Kidney (tissue), 14 donors: ENCODE data around the gene AP4M1. TPM values are rescaled to one million over a fixed set of nuclear protein-coding genes. Genes with fewer than 3 reads are reported as not detected.
A peak's percentile ranks its signal among the peaks of the same experiment; 100 is the strongest.
"Not testable (repeated sequence)": the region's sequence is repeated elsewhere in the genome, so short reads cannot be mapped to it uniquely, and the experiment has no call there.

Experiments used
- DNase-seq, 5 donors: peaks; one replicate each; pipeline ENCODE4 v3.0.0-alpha.2; 2013 to 2020
- FAIRE-seq: peaks from 2 replicates; lab custom pipeline; 2012; peaks lifted over from hg19 to GRCh38; lab: Jason Lieb, UNC
- H3K27ac ChIP-seq, 2 donors: one replicate each; pipeline ENCODE4 v1.7.0; 2013; ENCODE audit warnings: low read depth in 2 of 2, low read length in 2 of 2, inconsistent platforms in 1 of 2
- H3K27me3 ChIP-seq: one replicate; pipeline ENCODE4 v1.7.1; 2013; ENCODE audit warnings: low read length, inconsistent platforms; ENCODE audit not compliant: control insufficient read depth, insufficient read depth
- H3K36me3 ChIP-seq, 3 donors: one replicate each; pipeline versions ENCODE4 v1.7.0 to v1.7.1; 2013; ENCODE audit warnings: low read length in 3 of 3, control low read depth in 1 of 3, inconsistent platforms in 1 of 3; ENCODE audit not compliant: insufficient read depth in 3 of 3, control insufficient read depth in 2 of 3
- H3K4me1 ChIP-seq, 3 donors: one replicate each; pipeline versions ENCODE4 v1.7.0 to v1.7.1; 2013; ENCODE audit warnings: low read length in 3 of 3, inconsistent platforms in 1 of 3, low read depth in 1 of 3; ENCODE audit not compliant: control insufficient read depth in 2 of 3, insufficient read depth in 2 of 3
- H3K4me3 ChIP-seq, 3 donors: one replicate each; pipeline versions ENCODE4 v1.7.0 to v1.8.1; 2013; ENCODE audit warnings: low read length in 3 of 3, control low read depth in 1 of 3, inconsistent platforms in 1 of 3
- H3K9ac ChIP-seq, 3 donors: one replicate each; pipeline versions ENCODE4 v1.7.0 to v1.7.1; 2013; ENCODE audit warnings: low read length in 3 of 3, control low read depth in 1 of 3, inconsistent platforms in 1 of 3
- H3K9me3 ChIP-seq, 3 donors: one replicate each; pipeline versions ENCODE4 v1.7.0 to v1.7.1; 2013; ENCODE audit warnings: low read length in 3 of 3, control low read depth in 1 of 3, inconsistent platforms in 1 of 3; ENCODE audit not compliant: control insufficient read depth in 2 of 3, insufficient read depth in 1 of 3
- intact Hi-C: fragments of 100-400 bp; cut with DNase I; formaldehyde crosslinking; loops from one replicate; pipeline ENCODE4 v1.11.1; 2022
- polyA plus RNA-seq: library from polyadenylated mRNA; stranded (reverse); fragments of 350-450 nt; fragmentation: Illumina TruSeq; extraction: RNeasy Lipid Tissue Mini Kit (QIAGEN cat#74804); gene quantifications from one replicate; pipeline ENCODE4 v1.2.3, GENCODE V29; 2014; ENCODE audit warnings: low read depth, low replicate concordance; ENCODE audit not compliant: insufficient read depth
- total RNA-seq: library from RNA; stranded (reverse); fragmentation: NEBNext Ultra II Directional; extraction: Animal tissue kit (Norgen Biotek cat#: 25700); gene quantifications from one replicate; pipeline ENCODE4 v1.2.1, GENCODE V29; 2021
- TF ChIP-seq, protein P1 (sequence below): IDR thresholded peaks from 3 replicates; pipeline ENCODE4 v1.5.1; 2012; ENCODE audit warnings: mild to moderate bottlenecking, moderate library complexity, borderline replicate concordance; ENCODE audit not compliant: insufficient read depth; ENCODE audit errors: extremely low read depth
- donor health status: control.
- donor health status: control.
- donor health status: control.
- donor health status: control.
- donor health status: control.
- donor health status: DM: yes; HTN: yes; CAD: no.
- donor health status: Normal renal cell carcinoma (clear cell type).

AP4M1 gene
- total and polyA plus RNA-seq, 2 donors from 2014 or later, result 16.4 to 22.8 TPM

DNA sequence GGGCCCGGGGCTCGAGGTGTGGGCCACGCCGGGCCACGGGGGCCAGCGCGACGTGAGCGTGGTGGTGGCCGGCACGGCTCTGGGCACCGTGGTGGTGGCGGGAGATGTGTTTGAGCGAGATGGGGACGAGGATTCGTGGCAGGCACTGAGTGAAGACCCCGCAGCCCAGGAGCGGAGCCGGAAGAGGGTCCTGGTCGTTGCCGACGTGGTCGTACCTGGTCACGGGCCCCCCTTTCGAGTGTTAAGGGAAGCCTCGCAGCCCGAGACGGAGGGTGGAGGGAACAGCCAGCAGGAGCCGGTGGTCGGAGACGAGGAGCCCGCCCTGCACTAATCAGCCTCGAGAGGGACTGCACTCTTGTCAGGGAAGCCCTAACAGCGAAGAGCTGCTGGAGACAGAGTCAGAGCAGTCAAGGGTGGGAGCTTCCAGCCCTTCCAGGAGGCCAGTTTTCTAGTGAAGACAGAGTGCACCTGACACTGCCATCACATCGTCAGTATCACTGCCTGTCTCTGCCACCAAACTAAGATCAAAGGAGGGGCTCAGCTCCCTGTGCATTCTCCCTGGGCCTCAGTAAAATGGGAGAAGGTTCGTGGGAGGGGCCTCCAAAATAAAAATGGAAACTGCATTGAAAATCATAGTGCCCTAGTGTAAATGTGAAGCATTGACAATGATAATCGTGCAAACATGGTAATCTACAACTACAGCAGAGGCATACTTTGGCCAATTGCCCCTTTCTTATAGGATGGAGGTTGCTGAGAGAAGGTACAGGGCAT lies 26.6 kb downstream of the AP4M1 start:
- Histone ChIP-seq H3K36me3 (no peaks in the 10 kb centered on the region), H3K9me3 (no peaks in the 10 kb centered on the region), H3K4me3 (peak overlapping the region; percentile 84 to 96 (median 91)), H3K27me3 (no peaks in the 10 kb centered on the region), H3K27ac (no peak overlapping the region), H3K4me1 (peaks cover 0 to 14% (median 8%) of the 10 kb centered on the region in 3 donors), H3K9ac (peak overlapping the region in 2 of 3 donors; percentile 80 to 96)
- DNase-seq (peak; percentile 37 to 80 (median 63)), FAIRE-seq (no peak)
- TF ChIP-seq, protein P1, sequence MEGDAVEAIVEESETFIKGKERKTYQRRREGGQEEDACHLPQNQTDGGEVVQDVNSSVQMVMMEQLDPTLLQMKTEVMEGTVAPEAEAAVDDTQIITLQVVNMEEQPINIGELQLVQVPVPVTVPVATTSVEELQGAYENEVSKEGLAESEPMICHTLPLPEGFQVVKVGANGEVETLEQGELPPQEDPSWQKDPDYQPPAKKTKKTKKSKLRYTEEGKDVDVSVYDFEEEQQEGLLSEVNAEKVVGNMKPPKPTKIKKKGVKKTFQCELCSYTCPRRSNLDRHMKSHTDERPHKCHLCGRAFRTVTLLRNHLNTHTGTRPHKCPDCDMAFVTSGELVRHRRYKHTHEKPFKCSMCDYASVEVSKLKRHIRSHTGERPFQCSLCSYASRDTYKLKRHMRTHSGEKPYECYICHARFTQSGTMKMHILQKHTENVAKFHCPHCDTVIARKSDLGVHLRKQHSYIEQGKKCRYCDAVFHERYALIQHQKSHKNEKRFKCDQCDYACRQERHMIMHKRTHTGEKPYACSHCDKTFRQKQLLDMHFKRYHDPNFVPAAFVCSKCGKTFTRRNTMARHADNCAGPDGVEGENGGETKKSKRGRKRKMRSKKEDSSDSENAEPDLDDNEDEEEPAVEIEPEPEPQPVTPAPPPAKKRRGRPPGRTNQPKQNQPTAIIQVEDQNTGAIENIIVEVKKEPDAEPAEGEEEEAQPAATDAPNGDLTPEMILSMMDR, result no peak
- intact Hi-C loops, result no loop called here

GRCh38 chr7:100128637-100128963 lies 27.2 kb downstream of the AP4M1 start:
- Histone ChIP-seq H3K9me3 (no peaks in the 10 kb centered on the region), H3K9ac (no peak overlapping the region), H3K4me1 (peaks cover 0 to 14% (median 8%) of the 10 kb centered on the region in 3 donors), H3K27me3 (no peaks in the 10 kb centered on the region), H3K36me3 (no peaks in the 10 kb centered on the region), H3K4me3 (no peak overlapping the region), H3K27ac (no peak overlapping the region)
- TF ChIP-seq, protein P1, result no peak
- no peak for FAIRE-seq
- DNase-seq, result no peak
- intact Hi-C loops, result no loop called here

- H3K9me3 ChIP-seq, FAIRE-seq, H3K36me3 ChIP-seq, intact Hi-C loops, H3K4me3 ChIP-seq, H3K27ac ChIP-seq, DNase-seq, H3K27me3 ChIP-seq, H3K9ac ChIP-seq, H3K4me1 ChIP-seq: not testable (repeated sequence)
These were observed 28.8 kb downstream of the AP4M1 start for GRCh38 chr7:100130220-100130607.

GRCh38 chr7:100130608-100131453 lies 29.4 kb downstream of the AP4M1 start:
- FAIRE-seq (no peak), DNase-seq (peak; percentile 85 to 91 (median 89))
- TF ChIP-seq, protein P1, result peak; percentile 94
- H3K27me3 ChIP-seq, result no peaks in the 10 kb centered on the region
- H3K27ac ChIP-seq, result no peak overlapping the region
- no peaks in the 10 kb centered on the region for H3K9me3 ChIP-seq
- H3K4me3 ChIP-seq, result peak overlapping the region in 1 of 3 donors; percentile 30
- no peaks in the 10 kb centered on the region for H3K36me3 ChIP-seq
- H3K4me1 ChIP-seq, result peaks cover 0 to 8% (median 5%) of the 10 kb centered on the region in 3 donors
- intact Hi-C loops, result no loop called here
- no peak overlapping the region for H3K9ac ChIP-seq
